Measurements from ENCODE around the gene KHDC4. TPM values are rescaled to one million over a fixed set of nuclear protein-coding genes. Genes with fewer than 3 reads are reported as not detected.

The KHDC4 gene
- total RNA-seq, 1 donor from 2014 or later, result 91.5 TPM

DNA sequence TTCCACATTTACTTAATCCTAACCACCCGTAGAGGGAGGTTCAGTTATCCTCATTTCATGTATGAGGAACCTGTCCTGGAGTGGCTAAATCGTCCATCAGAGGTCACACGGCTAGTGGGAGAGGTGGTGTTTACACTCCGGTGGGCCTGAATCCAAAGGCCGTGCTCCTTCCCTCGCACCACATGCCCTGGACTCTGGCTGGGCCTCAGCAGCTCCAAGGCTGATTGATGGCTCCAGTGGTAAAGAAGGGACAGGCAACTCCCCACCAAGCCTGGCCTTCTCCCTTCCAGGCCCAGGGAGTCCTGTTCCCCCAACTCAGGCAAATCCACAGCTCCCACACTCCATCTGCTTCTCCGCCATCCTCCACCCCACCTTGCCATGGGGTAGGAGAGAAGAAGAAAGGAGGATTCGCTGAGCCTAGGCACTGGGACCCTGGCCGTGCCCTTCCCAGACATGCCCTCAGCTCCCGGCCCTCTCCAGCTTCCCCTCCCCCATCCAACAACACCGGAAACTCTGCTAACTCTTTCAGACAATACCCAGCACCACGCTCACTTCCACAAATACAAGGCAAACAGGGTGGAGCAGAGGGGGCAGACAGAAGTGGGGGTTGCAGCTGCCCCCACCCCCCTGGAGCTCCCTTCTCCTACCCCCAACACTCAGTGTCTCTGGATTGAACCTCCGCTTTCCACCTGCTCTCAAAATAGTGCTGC lies 33.3 kb upstream of the KHDC4 start:
- H3K4me1 ChIP-seq, result peaks cover 46% of the 10 kb centered on the region
- H3K9me3 ChIP-seq (ENCODE audit: low read depth), result no peaks in the 10 kb centered on the region
- H2AFZ ChIP-seq (replicated peaks), result no peak overlapping the region
- no peak overlapping the region for H3K4me3 ChIP-seq
- Mint-ChIP-seq H3K36me3 (peaks cover 33% of the 10 kb centered on the region), H3K27ac (peak overlapping the region; percentile 70), H3K4me3 (peak overlapping the region; percentile 55), H3K27me3 (ENCODE audit: insufficient read depth, low read depth) (peaks cover 10% of the 10 kb centered on the region), H3K9me3 (no peaks in the 10 kb centered on the region), H3K4me1 (peaks cover 50% of the 10 kb centered on the region)
- H3K27me3 ChIP-seq, result no peaks in the 10 kb centered on the region
- H3K4me2 ChIP-seq, result peak overlapping the region; percentile 64
- peaks cover 69% of the 10 kb centered on the region for H3K79me2 ChIP-seq (ENCODE audit: low read depth)
- no peak overlapping the region for H3K9ac ChIP-seq
- no peak for DNase-seq (ENCODE audit: low spot score)
- TF ChIP-seq EZH2phosphoT487 (IDR thresholded peaks at IDR 0.05), result no peak
- H4K20me1 ChIP-seq (ENCODE audit: low read depth), result peaks cover 77% of the 10 kb centered on the region
- no peaks in the 10 kb centered on the region for H3F3A ChIP-seq (ENCODE audit: low read depth)
- no peaks in the 10 kb centered on the region for H3K36me3 ChIP-seq
- H3K27ac ChIP-seq, result peak overlapping the region; percentile 65

DNA sequence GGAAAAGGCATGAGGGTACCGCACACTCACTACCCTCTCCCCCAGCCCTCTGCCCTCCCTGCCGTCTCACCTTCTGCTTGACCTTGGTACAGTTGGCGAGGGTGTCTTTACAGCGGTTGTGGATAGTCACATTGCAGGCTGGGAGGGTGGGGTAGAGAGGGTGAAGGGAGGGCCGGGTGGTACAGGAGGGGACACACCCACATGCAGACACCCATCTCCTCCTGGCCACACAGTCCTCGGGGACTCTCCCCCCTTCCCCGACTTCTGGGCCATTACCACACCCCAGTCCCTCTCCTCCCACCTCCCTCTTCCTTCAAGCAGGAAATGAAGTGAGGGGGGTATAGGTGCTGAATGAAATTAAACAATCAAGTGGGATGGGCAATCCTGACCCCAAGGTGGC lies 32.5 kb upstream of the KHDC4 start:
- H3F3A ChIP-seq (ENCODE audit: low read depth), result no peaks in the 10 kb centered on the region
- TF ChIP-seq EZH2 (IDR thresholded peaks at IDR 0.05) (no peak), EZH2phosphoT487 (IDR thresholded peaks at IDR 0.05) (no peak)
- TF ChIP-seq, protein P1, sequence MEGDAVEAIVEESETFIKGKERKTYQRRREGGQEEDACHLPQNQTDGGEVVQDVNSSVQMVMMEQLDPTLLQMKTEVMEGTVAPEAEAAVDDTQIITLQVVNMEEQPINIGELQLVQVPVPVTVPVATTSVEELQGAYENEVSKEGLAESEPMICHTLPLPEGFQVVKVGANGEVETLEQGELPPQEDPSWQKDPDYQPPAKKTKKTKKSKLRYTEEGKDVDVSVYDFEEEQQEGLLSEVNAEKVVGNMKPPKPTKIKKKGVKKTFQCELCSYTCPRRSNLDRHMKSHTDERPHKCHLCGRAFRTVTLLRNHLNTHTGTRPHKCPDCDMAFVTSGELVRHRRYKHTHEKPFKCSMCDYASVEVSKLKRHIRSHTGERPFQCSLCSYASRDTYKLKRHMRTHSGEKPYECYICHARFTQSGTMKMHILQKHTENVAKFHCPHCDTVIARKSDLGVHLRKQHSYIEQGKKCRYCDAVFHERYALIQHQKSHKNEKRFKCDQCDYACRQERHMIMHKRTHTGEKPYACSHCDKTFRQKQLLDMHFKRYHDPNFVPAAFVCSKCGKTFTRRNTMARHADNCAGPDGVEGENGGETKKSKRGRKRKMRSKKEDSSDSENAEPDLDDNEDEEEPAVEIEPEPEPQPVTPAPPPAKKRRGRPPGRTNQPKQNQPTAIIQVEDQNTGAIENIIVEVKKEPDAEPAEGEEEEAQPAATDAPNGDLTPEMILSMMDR (IDR thresholded peaks at IDR 0.05), result no peak
- peaks cover 41% of the 10 kb centered on the region for H3K4me1 ChIP-seq
- H3K27me3 Mint-ChIP-seq (ENCODE audit: insufficient read depth, low read depth), result peaks cover 6% of the 10 kb centered on the region
- no peak overlapping the region for H2AFZ ChIP-seq (replicated peaks)
- H3K9ac ChIP-seq, result no peak overlapping the region
- no peak overlapping the region for H3K27ac ChIP-seq
- peaks cover 36% of the 10 kb centered on the region for H3K36me3 Mint-ChIP-seq
- no peaks in the 10 kb centered on the region for H3K27me3 ChIP-seq
- peaks cover 44% of the 10 kb centered on the region for H3K4me1 Mint-ChIP-seq
- no peaks in the 10 kb centered on the region for H3K9me3 Mint-ChIP-seq
- H3K36me3 ChIP-seq, result no peaks in the 10 kb centered on the region
- peaks cover 62% of the 10 kb centered on the region for H3K79me2 ChIP-seq (ENCODE audit: low read depth)
- DNase-seq (ENCODE audit: low spot score), result no peak
- peaks cover 73% of the 10 kb centered on the region for H4K20me1 ChIP-seq (ENCODE audit: low read depth)
- H3K4me3 ChIP-seq, result no peak overlapping the region
- H3K4me3 Mint-ChIP-seq, result peak overlapping the region; percentile 48
- no peak overlapping the region for H3K4me2 ChIP-seq
- peak overlapping the region; percentile 91 for H3K27ac Mint-ChIP-seq
- H3K9me3 ChIP-seq (ENCODE audit: low read depth), result no peaks in the 10 kb centered on the region

DNA sequence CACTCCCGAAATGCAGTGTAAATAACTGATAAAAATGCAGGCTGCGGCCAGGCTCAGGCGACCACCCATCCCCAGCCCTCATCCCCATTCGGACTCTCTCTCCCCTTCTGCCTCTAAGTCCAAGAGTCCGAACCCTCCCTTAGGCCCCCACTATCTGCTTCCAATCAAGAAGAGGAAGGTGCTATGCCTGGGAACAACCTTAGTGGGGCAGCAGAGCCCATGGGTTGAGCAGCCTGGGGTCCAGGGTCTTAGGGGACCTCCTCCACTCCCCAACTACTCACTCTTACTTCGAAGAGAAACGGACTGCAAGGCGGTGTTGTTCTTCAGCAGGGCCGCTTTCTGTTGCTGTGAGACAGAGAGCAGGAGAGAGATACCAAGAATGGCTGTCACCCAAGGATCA lies 31.9 kb upstream of the KHDC4 start:
- Mint-ChIP-seq H3K27ac (no peak overlapping the region), H3K36me3 (peaks cover 38% of the 10 kb centered on the region), H3K4me3 (no peak overlapping the region), H3K4me1 (peaks cover 40% of the 10 kb centered on the region), H3K27me3 (ENCODE audit: insufficient read depth, low read depth) (peaks cover 6% of the 10 kb centered on the region), H3K9me3 (no peaks in the 10 kb centered on the region)
- peak; percentile 48 for DNase-seq (ENCODE audit: low spot score)
- H2AFZ ChIP-seq (replicated peaks), result no peak overlapping the region
- H4K20me1 ChIP-seq (ENCODE audit: low read depth), result peaks cover 67% of the 10 kb centered on the region
- peaks cover 40% of the 10 kb centered on the region for H3K4me1 ChIP-seq
- no peaks in the 10 kb centered on the region for H3F3A ChIP-seq (ENCODE audit: low read depth)
- TF ChIP-seq, protein P1 (IDR thresholded peaks at IDR 0.05), result peak; percentile 49
- TF ChIP-seq EZH2 (IDR thresholded peaks at IDR 0.05), result no peak
- H3K4me3 ChIP-seq, result no peak overlapping the region
- H3K9me3 ChIP-seq (ENCODE audit: low read depth), result no peaks in the 10 kb centered on the region
- no peak overlapping the region for H3K9ac ChIP-seq
- H3K36me3 ChIP-seq, result no peaks in the 10 kb centered on the region
- H3K27ac ChIP-seq, result no peak overlapping the region
- H3K79me2 ChIP-seq (ENCODE audit: low read depth), result peaks cover 55% of the 10 kb centered on the region
- no peaks in the 10 kb centered on the region for H3K27me3 ChIP-seq
- H3K4me2 ChIP-seq, result no peak overlapping the region

DNA sequence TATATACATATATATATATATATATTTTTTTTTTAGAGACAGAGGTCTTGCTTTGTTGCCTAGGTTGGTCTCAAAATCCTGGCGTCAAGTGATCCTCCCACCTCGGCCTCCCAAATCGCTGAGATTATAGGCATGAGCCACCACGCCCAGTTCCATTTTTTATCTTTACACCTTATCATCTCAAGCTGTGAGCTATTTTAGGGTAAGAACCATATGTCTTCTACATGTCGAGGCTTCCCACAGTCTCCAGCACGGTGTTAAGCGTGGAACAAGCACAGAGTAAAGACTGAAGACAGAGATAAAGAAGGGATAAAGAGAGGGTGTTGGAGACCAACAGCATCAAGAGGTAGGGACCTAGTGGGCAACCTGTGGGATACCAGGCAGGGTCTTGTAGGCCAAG lies 30.0 kb upstream of the KHDC4 start:
- Histone ChIP-seq H3K4me3 (no peak overlapping the region), H3K27me3 (no peaks in the 10 kb centered on the region), H3K9me3 (ENCODE audit: low read depth) (no peaks in the 10 kb centered on the region), H4K20me1 (ENCODE audit: low read depth) (peaks cover 48% of the 10 kb centered on the region), H3K79me2 (ENCODE audit: low read depth) (peaks cover 36% of the 10 kb centered on the region), H3K4me1 (peaks cover 20% of the 10 kb centered on the region), H3F3A (ENCODE audit: low read depth) (no peaks in the 10 kb centered on the region), H3K36me3 (no peaks in the 10 kb centered on the region), H3K27ac (no peak overlapping the region), H3K4me2 (no peak overlapping the region), H3K9ac (no peak overlapping the region), H2AFZ (replicated peaks) (no peak overlapping the region)
- no peak overlapping the region for H3K27ac Mint-ChIP-seq
- TF ChIP-seq, protein P1 (IDR thresholded peaks at IDR 0.05), result no peak
- no peak for TF ChIP-seq EZH2phosphoT487 (IDR thresholded peaks at IDR 0.05)
- TF ChIP-seq EZH2 (IDR thresholded peaks at IDR 0.05), result no peak
- peaks cover 22% of the 10 kb centered on the region for H3K4me1 Mint-ChIP-seq
- DNase-seq (ENCODE audit: low spot score), result no peak
- no peaks in the 10 kb centered on the region for H3K9me3 Mint-ChIP-seq
- peaks cover 6% of the 10 kb centered on the region for H3K27me3 Mint-ChIP-seq (ENCODE audit: insufficient read depth, low read depth)
- H3K36me3 Mint-ChIP-seq, result peaks cover 32% of the 10 kb centered on the region
- H3K4me3 Mint-ChIP-seq, result no peak overlapping the region
